Mesothelial cell of epicardium (in vitro differentiated cells): ENCODE results near the gene PNLDC1. TPM values are rescaled to one million over a fixed set of nuclear protein-coding genes. Genes with fewer than 3 reads are reported as not detected.
"Not testable (repeated sequence)": the region's sequence is repeated elsewhere in the genome, so short reads cannot be mapped to it uniquely, and the experiment has no call there.

ENCODE experiments used
- DNase-seq, 2 experiments: peaks; one replicate each; pipeline ENCODE4 v3.0.0; 2021; ENCODE audit warnings: low spot score in 2 of 2; ENCODE audit not compliant: unreplicated experiment in 2 of 2
- H3K27ac Mint-ChIP-seq: 2 replicates; pipeline ENCODE4 v1.8.0; 2021; ENCODE audit warnings: mixed read lengths
- H3K27me3 Mint-ChIP-seq: 2 replicates; pipeline ENCODE4 v1.8.0; 2021; ENCODE audit warnings: low read depth, mixed read lengths
- H3K36me3 Mint-ChIP-seq: 2 replicates; pipeline ENCODE4 v1.8.0; 2021; ENCODE audit warnings: mixed read lengths
- H3K4me1 Mint-ChIP-seq: 2 replicates; pipeline ENCODE4 v1.8.0; 2021; ENCODE audit warnings: mixed read lengths
- H3K4me3 Mint-ChIP-seq: 2 replicates; pipeline ENCODE4 v1.8.0; 2021; ENCODE audit warnings: mild to moderate bottlenecking, moderate library complexity, mixed read lengths
- H3K9me3 Mint-ChIP-seq: 2 replicates; pipeline ENCODE4 v1.8.0; 2021; ENCODE audit warnings: mixed read lengths
- CTCF ChIP-seq: fragments of 200-600 bp; sonication (generic); IDR thresholded peaks from one replicate; pipeline ENCODE4 v1.5.0; 2021; ENCODE audit warnings: antibody characterized with exemption; ENCODE audit not compliant: unreplicated experiment
- total RNA-seq: library from RNA; stranded (reverse); gene quantifications from 3 replicates; pipeline ENCODE4 v1.2.1, GENCODE V29; 2021

PNLDC1 gene
- total RNA-seq, 1 donor from 2014 or later: 0.16 TPM

- Mint-ChIP-seq H3K4me1 (peaks cover 2% of the 10 kb centered on the region), H3K36me3 (no peaks in the 10 kb centered on the region), H3K27me3 (peaks cover 27% of the 10 kb centered on the region), H3K9me3 (peaks cover 24% of the 10 kb centered on the region), H3K4me3 (no peak overlapping the region), H3K27ac (no peak overlapping the region)
- no peak for TF ChIP-seq CTCF
- no peak for DNase-seq
Observed at GRCh38 chr6:159852877-159853276, 52.8 kb downstream of the PNLDC1 start.

- Mint-ChIP-seq H3K9me3 (peaks cover 20% of the 10 kb centered on the region), H3K36me3 (no peaks in the 10 kb centered on the region), H3K4me1 (peaks cover 2% of the 10 kb centered on the region), H3K27me3 (peaks cover 30% of the 10 kb centered on the region), H3K4me3 (no peak overlapping the region), H3K27ac (no peak overlapping the region)
- no peak for TF ChIP-seq CTCF
- no peak for DNase-seq
Observed at GRCh38 chr6:159853754-159854153, 53.7 kb downstream of the PNLDC1 start.

GRCh38 chr6:159854959-159855358, 54.9 kb downstream of the PNLDC1 start:
- Mint-ChIP-seq H3K4me1 (peaks cover 2% of the 10 kb centered on the region), H3K36me3 (no peaks in the 10 kb centered on the region), H3K9me3 (peaks cover 16% of the 10 kb centered on the region), H3K27me3 (peaks cover 30% of the 10 kb centered on the region), H3K4me3 (no peak overlapping the region), H3K27ac (no peak overlapping the region)
- no peak for DNase-seq
- no peak for TF ChIP-seq CTCF

- no peak for TF ChIP-seq CTCF
- Mint-ChIP-seq H3K4me1 (no peaks in the 10 kb centered on the region), H3K9me3 (peaks cover 13% of the 10 kb centered on the region), H3K27ac (no peak overlapping the region), H3K27me3 (peaks cover 41% of the 10 kb centered on the region), H3K36me3 (no peaks in the 10 kb centered on the region), H3K4me3 (no peak overlapping the region)
- DNase-seq: no peak
Observed at GRCh38 chr6:159858259-159858658, 58.2 kb downstream of the PNLDC1 start.

GRCh38 chr6:159860482-159860881, 60.4 kb downstream of the PNLDC1 start:
- Mint-ChIP-seq H3K4me3 (no peak overlapping the region), H3K27me3 (peaks cover 33% of the 10 kb centered on the region), H3K27ac (no peak overlapping the region), H3K36me3 (no peaks in the 10 kb centered on the region), H3K9me3 (peaks cover 13% of the 10 kb centered on the region), H3K4me1 (no peaks in the 10 kb centered on the region)
- no peak for DNase-seq
- TF ChIP-seq CTCF: no peak

- Mint-ChIP-seq H3K4me3 (no peak overlapping the region), H3K27me3 (peaks cover 22% of the 10 kb centered on the region)
Observed at GRCh38 chr6:159862103-159862502, 62.0 kb downstream of the PNLDC1 start.

GRCh38 chr6:159863341-159863740, 63.3 kb downstream of the PNLDC1 start:
- peaks cover 11% of the 10 kb centered on the region for H3K27me3 Mint-ChIP-seq
- H3K27ac Mint-ChIP-seq, H3K4me1 Mint-ChIP-seq, H3K9me3 Mint-ChIP-seq, H3K36me3 Mint-ChIP-seq, H3K4me3 Mint-ChIP-seq, DNase-seq: not testable (repeated sequence)

More at GRCh38 chr6:159862103-159862502, 62.0 kb downstream of the PNLDC1 start:
- Mint-ChIP-seq H3K4me1 (no peaks in the 10 kb centered on the region), H3K27ac (no peak overlapping the region), H3K36me3 (no peaks in the 10 kb centered on the region), H3K9me3 (peaks cover 9% of the 10 kb centered on the region)
- no peak for DNase-seq
- no peak for TF ChIP-seq CTCF
